ENCODE measurements around the gene C1QTNF6.

C1QTNF6 gene

GRCh38 chr22:37214731-37215030 is 26.6 kb upstream of the C1QTNF6 start:
- H3K4me3 ChIP-seq (ENCODE audit: control insufficient read depth, low read depth, low read length): no peak overlapping the region
- DNase-seq (ENCODE audit: low read depth): no peak
- TF ChIP-seq CTCF (conservative IDR thresholded peaks at IDR 0.05; ENCODE audit: control insufficient read depth, insufficient read depth, low read depth, low read length): no peak

DNA sequence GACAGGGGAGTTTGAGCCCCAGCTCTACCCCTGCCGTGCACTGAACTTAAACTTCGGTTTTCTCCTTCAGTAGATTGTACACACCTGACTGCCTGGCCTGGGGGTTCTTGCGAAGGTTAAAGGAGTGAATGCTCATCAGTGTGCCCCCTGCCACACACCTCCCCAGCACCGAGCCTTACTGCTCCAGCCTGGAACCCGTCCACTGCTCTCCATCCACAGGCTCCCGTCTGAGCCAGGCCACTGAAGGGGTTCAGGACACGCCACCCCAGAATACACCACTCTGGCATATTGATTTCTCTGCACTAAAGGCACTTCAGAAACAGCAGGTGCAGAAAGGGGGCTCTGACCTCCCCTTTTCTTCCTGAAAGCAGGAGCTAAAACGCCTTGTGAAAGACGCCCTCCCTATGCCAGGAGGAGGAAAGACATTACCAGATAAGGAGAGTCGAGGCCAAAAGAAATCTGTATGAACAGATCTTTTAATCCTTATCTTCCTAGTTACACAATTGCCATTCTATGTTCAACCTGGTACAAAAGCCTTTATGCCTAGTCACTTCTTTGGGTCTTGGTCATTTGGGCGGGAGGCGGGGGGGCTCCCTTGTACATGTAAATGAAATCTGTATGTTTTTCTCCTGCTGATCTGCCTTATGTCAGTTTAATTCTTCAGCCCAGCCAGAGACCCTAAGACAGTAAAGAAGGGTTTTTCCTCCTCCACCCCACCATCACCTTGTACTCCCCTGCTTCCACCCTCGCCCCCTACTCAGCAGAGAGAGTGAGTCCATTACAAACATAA is 26.1 kb upstream of the C1QTNF6 start:
- DNase-seq (ENCODE audit: low read depth): no peak
- no peak for TF ChIP-seq CTCF (conservative IDR thresholded peaks at IDR 0.05; ENCODE audit: control insufficient read depth, insufficient read depth, low read depth, low read length)
- H3K4me3 ChIP-seq (ENCODE audit: control insufficient read depth, low read depth, low read length): no peak overlapping the region

DNA sequence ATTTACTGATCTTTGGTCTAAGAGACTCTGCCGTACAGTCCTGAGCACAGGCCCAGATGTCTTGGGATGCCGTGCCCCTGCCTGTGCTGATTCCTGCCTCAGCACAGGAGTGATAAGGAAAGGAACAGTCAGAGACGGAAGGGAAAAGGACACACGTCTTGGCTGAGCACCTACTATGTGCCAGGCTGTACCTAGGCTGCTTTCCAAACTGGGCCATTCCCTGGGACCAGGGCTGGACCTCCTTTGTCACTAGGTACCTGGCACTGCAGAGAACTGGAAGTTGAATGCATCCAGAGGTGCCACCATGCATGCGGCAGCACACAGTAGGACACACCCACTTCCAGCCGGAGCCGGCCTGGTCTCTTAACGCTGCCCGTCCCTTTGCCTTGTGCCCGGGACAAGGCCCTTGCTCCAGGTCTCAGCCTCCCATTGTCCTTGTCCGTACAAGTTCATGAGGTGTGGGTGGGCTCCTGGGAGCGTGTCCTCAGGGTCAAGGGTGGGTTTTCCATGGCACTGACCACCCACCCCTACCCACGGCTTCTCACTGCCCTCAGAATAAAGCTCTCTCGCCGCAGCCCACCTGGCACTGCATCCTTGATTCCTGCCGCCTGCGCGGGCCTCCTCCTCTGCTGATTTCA is 25.3 kb upstream of the C1QTNF6 start:
- no peak overlapping the region for H3K4me3 ChIP-seq (ENCODE audit: control insufficient read depth, low read depth, low read length)
- DNase-seq (ENCODE audit: low read depth): no peak
- TF ChIP-seq CTCF (conservative IDR thresholded peaks at IDR 0.05; ENCODE audit: control insufficient read depth, insufficient read depth, low read depth, low read length): no peak

DNA sequence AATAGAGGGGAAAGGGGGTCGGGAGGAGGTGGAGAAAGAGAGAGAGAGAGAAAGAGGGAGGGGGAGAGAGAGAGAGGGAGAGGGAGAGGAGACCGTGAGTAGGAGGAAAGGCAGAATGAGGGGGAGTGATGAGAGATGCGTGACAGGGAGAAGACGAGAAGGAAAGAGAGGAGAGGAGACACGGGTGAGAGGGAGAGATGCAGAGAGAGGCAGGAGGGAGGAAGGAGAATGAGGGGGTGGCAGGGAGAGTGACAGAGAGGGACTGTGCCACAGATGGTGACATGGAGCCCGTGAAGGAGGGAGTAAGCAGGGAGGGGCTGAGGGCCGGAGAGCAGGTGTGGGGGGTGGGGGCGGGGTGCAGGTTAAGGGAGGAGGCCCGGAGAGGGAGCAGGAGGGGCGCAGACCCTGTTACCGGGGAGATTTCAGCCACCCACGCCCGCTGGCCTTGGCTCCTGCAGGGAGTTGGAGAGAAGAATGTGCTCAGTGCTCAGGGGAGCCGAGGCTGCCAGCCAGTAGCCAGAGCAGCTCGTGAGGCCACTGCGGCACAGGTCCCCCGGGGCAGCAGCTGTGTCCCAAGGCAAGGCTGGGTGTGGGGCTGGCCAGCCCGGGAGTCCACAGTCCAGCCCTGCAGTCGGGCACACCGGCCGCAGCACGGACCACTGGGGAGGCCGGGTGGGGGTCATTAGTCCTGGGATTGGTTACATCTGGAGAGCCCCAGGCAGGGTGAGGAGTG is 24.3 kb upstream of the C1QTNF6 start, which contains the start of gene SSTR3:
Gene SSTR3 (minus strand): TSS at position 304 of the 733 bp plus-strand sequence. CDS start 4,674 bp downstream, outside the sequence.
- DNase-seq (ENCODE audit: low read depth): no peak
- TF ChIP-seq CTCF (conservative IDR thresholded peaks at IDR 0.05; ENCODE audit: control insufficient read depth, insufficient read depth, low read depth, low read length): no peak
- H3K4me3 ChIP-seq (ENCODE audit: control insufficient read depth, low read depth, low read length): no peak within 1 kb of the TSS

GRCh38 chr22:37211866-37212173 is 23.8 kb upstream of the C1QTNF6 start:
- TF ChIP-seq CTCF (conservative IDR thresholded peaks at IDR 0.05; ENCODE audit: control insufficient read depth, insufficient read depth, low read depth, low read length): no peak
- H3K4me3 ChIP-seq (ENCODE audit: control insufficient read depth, low read depth, low read length): no peak overlapping the region
- DNase-seq (ENCODE audit: low read depth): no peak

- H3K4me3 ChIP-seq (ENCODE audit: control insufficient read depth, low read depth, low read length): no peak overlapping the region
- no peak for TF ChIP-seq CTCF (conservative IDR thresholded peaks at IDR 0.05; ENCODE audit: control insufficient read depth, insufficient read depth, low read depth, low read length)
Measured at GRCh38 chr22:37211075-37211865, 23.2 kb upstream of the C1QTNF6 start.

More at GRCh38 chr22:37211075-37211865, 23.2 kb upstream of the C1QTNF6 start:
- DNase-seq (ENCODE audit: low read depth): no peak
